GM19035 (cell line): ENCODE results near the gene USP5.

Experiments used
- ATAC-seq: cut with Tn5 transposase; IDR thresholded peaks from one replicate; pipeline ENCODE4 v1.9.1; 2021; ENCODE audit not compliant: unreplicated experiment

The USP5 gene

GRCh38 chr12:6825398-6826124, 26.4 kb upstream of the USP5 start:
- ATAC-seq, result no peak

- no peak for ATAC-seq
These were observed 25.7 kb upstream of the USP5 start for GRCh38 chr12:6826125-6826733.

GRCh38 chr12:6826734-6827436, 25.1 kb upstream of the USP5 start:
- ATAC-seq, result no peak

GRCh38 chr12:6827437-6827911, 24.5 kb upstream of the USP5 start:
- no peak for ATAC-seq

GRCh38 chr12:6827982-6828780, 23.8 kb upstream of the USP5 start, which contains the start of gene P3H3:
Gene P3H3 (plus strand): TSS chr12:6828407. CDS start chr12:6828441, 34 bp downstream.
- ATAC-seq, result no peak

- ATAC-seq, result no peak
These were observed 23.0 kb upstream of the USP5 start for GRCh38 chr12:6828781-6829535.

- no peak for ATAC-seq
These were observed 22.3 kb upstream of the USP5 start for GRCh38 chr12:6829536-6830220.

GRCh38 chr12:6830286-6830890, 21.6 kb upstream of the USP5 start:
- ATAC-seq, result no peak

GRCh38 chr12:6830999-6831398, 21.0 kb upstream of the USP5 start:
- ATAC-seq, result no peak

GRCh38 chr12:6831450-6831995, 20.4 kb upstream of the USP5 start:
- ATAC-seq, result no peak

GRCh38 chr12:6832125-6832524, 19.8 kb upstream of the USP5 start:
- no peak for ATAC-seq

- ATAC-seq, result no peak
These were observed 18.6 kb upstream of the USP5 start for GRCh38 chr12:6833189-6833890.

GRCh38 chr12:6834254-6834653, 17.7 kb upstream of the USP5 start:
- no peak for ATAC-seq

GRCh38 chr12:6834873-6835272, 17.1 kb upstream of the USP5 start:
- no peak for ATAC-seq

GRCh38 chr12:6836851-6837250, 15.1 kb upstream of the USP5 start:
- ATAC-seq, result no peak

- ATAC-seq, result no peak
These were observed 14.4 kb upstream of the USP5 start for GRCh38 chr12:6837370-6838060.

GRCh38 chr12:6838854-6839253, 13.1 kb upstream of the USP5 start:
- ATAC-seq, result no peak
